HepG2 (cell line): ENCODE results near the gene TLX1. TPM values are rescaled to one million over a fixed set of nuclear protein-coding genes. Genes with fewer than 3 reads are reported as not detected.

Experiments
- ATAC-seq: fragments of 200-7000 bp; cut with Tn5 transposase; 3 replicates; pipeline ENCODE4 v1.9.1; 2020; ENCODE audit warnings: mild to moderate bottlenecking, moderate library complexity
- BruUV-seq: library from RNA; stranded (reverse); fragments of 400-500 nt; replicated peaks from 2 replicates; lab custom pipeline; 2021; lab: Mats Ljungman, UMichigan
- CTCF ChIA-PET: fragments of 300-600 bp; formaldehyde crosslinking; extraction: SDS; loops from one replicate; lab custom pipeline; 2021; ENCODE audit warnings: low total read pairs, inconsistent platforms, low intra/inter-chr PET ratio; lab: Yijun Ruan, JAX
- POLR2A ChIA-PET: fragments of 350-600 bp; sonication (Branson Sonifier 250); formaldehyde crosslinking; loops from one replicate; lab custom pipeline; 2020; ENCODE audit warnings: antibody characterized with exemption, inconsistent platforms; lab: Yijun Ruan, JAX
- DNase-seq: peaks from one replicate; pipeline ENCODE4 v3.0.0-alpha.2; 2015; ENCODE audit warnings: low spot score
- FAIRE-seq: peaks from 3 replicates; lab custom pipeline; 2011; peaks lifted over from hg19 to GRCh38; lab: Jason Lieb, UNC
- H2AFZ ChIP-seq: one replicate; pipeline ENCODE4 v1.6.1; 2011; ENCODE audit warnings: low read length, inconsistent platforms
- H3K27ac ChIP-seq: fragments of 300-600 bp; 3 replicates; pipeline ENCODE4 v1.8.0; 2011; ENCODE audit warnings: mixed run types, mild to moderate bottlenecking, mixed read lengths, low read length, inconsistent platforms; ENCODE audit not compliant: insufficient read depth; ENCODE audit errors: extremely low read length
- H3K27me3 ChIP-seq, 2 experiments: fragments of 200-600 bp in 1 of 2; 2 replicates in 1 of 2; 3 replicates in 1 of 2; pipeline versions ENCODE4 v1.6.0 to v1.8.0; 2011; ENCODE audit warnings: low read length in 2 of 2, mild to moderate bottlenecking in 2 of 2, moderate library complexity in 2 of 2, inconsistent platforms in 1 of 2; ENCODE audit not compliant: insufficient read depth in 2 of 2, control insufficient read depth in 1 of 2
- H3K36me3 ChIP-seq, 2 experiments: fragments of 200-600 bp in 1 of 2; replicated peaks in 1 of 2; 2 replicates in 1 of 2; 3 replicates in 1 of 2; pipeline versions ENCODE4 v1.5.1 to v1.8.0; 2011; ENCODE audit warnings: low read length in 2 of 2, inconsistent platforms in 1 of 2; ENCODE audit not compliant: insufficient read depth in 2 of 2, control insufficient read depth in 1 of 2
- H3K4me1 ChIP-seq: 2 replicates; pipeline ENCODE4 v1.5.1; 2012; ENCODE audit warnings: low read length, inconsistent platforms; ENCODE audit not compliant: insufficient read depth
- H3K4me2 ChIP-seq: 2 replicates; pipeline ENCODE4 v1.6.0; 2011; ENCODE audit warnings: low read depth, low read length, inconsistent platforms
- H3K4me3 ChIP-seq, 3 experiments: fragments of 200-600 bp in 1 of 3; sonication (generic), shearing (Covaris generic) in 1 of 3; replicated peaks in 1 of 3; 2 replicates each; pipeline ENCODE4 v1.5.1; 2011 to 2016; ENCODE audit warnings: low read length in 3 of 3, inconsistent platforms in 2 of 3, low read depth in 2 of 3, mild to moderate bottlenecking in 2 of 3, control low read depth in 1 of 3, mixed read lengths in 1 of 3; ENCODE audit not compliant: insufficient read depth in 1 of 3
- H3K79me2 ChIP-seq: one replicate; pipeline ENCODE4 v1.6.1; 2011; ENCODE audit warnings: low read length, inconsistent platforms; ENCODE audit not compliant: insufficient read depth
- H3K9ac ChIP-seq: 2 replicates; pipeline ENCODE4 v1.6.0; 2011; ENCODE audit warnings: mild to moderate bottlenecking, low read depth, low read length, inconsistent platforms; ENCODE audit not compliant: insufficient read depth
- H3K9me3 ChIP-seq: 2 replicates; pipeline ENCODE4 v1.5.1; 2012; ENCODE audit warnings: mild to moderate bottlenecking, low read length
- H4K20me1 ChIP-seq: 2 replicates; pipeline ENCODE4 v1.6.0; 2011; ENCODE audit warnings: inconsistent platforms, mild to moderate bottlenecking, low read length, moderate library complexity; ENCODE audit not compliant: insufficient read depth
- EHMT2 ChIP-seq: fragments of 200-600 bp; sonication (generic); IDR thresholded peaks from 2 replicates; pipeline ENCODE4 v1.7.0; 2017; ENCODE audit warnings: antibody characterized with exemption, low read depth, low read length, borderline replicate concordance
- KLF6 ChIP-seq: IDR thresholded peaks from 2 replicates; pipeline ENCODE4 v1.8.0; 2016; ENCODE audit warnings: missing biosample characterization, missing genetic modification reagents
- MLLT10 ChIP-seq: sonication (generic); formaldehyde crosslinking; IDR thresholded peaks from 2 replicates; pipeline ENCODE4 v1.4.0; 2020; ENCODE audit warnings: missing genetic modification reagents
- ZNF274 ChIP-seq: sonication (generic); formaldehyde crosslinking; IDR thresholded peaks from 2 replicates; pipeline ENCODE4 v1.5.1; 2020; ENCODE audit warnings: mild to moderate bottlenecking, missing genetic modification reagents
- ZNF282 ChIP-seq: fragments of 450-650 bp; IDR thresholded peaks from 2 replicates; pipeline ENCODE4 v1.6.1; 2018; ENCODE audit not compliant: partially characterized antibody
- ZNF33B ChIP-seq: sonication (generic); formaldehyde crosslinking; IDR thresholded peaks from 2 replicates; pipeline ENCODE4 v1.5.1; 2020; ENCODE audit warnings: mild to moderate bottlenecking, missing genetic modification reagents
- ZNF615 ChIP-seq: sonication (generic); formaldehyde crosslinking; IDR thresholded peaks from 2 replicates; pipeline ENCODE4 v1.5.0; 2020; ENCODE audit warnings: mild to moderate bottlenecking, missing genetic modification reagents, borderline replicate concordance
- WGBS: methylation state at CpG from one replicate; pipeline ENCODE4 v1.1.6; 2017; ENCODE audit warnings: low lambda C conversion rate; 5-methylcytosine and 5-hydroxymethylcytosine counted together
- in situ Hi-C: cut with HindIII; loops from 2 replicates; pipeline ENCODE4 v1.10.0; 2017; ENCODE audit warnings: low pct_unique_long_range_greater_than_20kb; ENCODE audit not compliant: extremely low pct_ligation_motif_present
- intact Hi-C: fragments of 100-400 bp; cut with micrococcal nuclease; formaldehyde crosslinking; loops from one replicate; pipeline ENCODE4 v1.10.0; 2022; ENCODE audit not compliant: unreplicated experiment
- polyA plus RNA-seq, 8 experiments: library from polyadenylated mRNA; depleted of rRNA in 3 of 8; stranded (reverse) in 7 of 8; unstranded in 1 of 8; fragments of >200 nt; fragmentation: Illumina TruSeq in 4 of 8; extraction: Trizol in 4 of 8; gene quantifications; 2 replicates each; pipeline versions ENCODE4 v1.2.1 to v1.2.3, GENCODE V29; 2011 to 2016; ENCODE audit warnings: low read depth in 4 of 8, missing spikeins in 1 of 8, mixed read lengths in 1 of 8; ENCODE audit not compliant: insufficient read depth in 1 of 8
- total RNA-seq, 5 experiments: library from RNA; depleted of rRNA; stranded (reverse); fragments of >200 nt; fragmentation: Illumina TruSeq; extraction: Trizol; gene quantifications; 2 replicates each; pipeline ENCODE4 v1.2.3, GENCODE V29; 2016; ENCODE audit warnings: low read depth in 1 of 5
- TF ChIP-seq, protein P1 (sequence below): sonication (generic); formaldehyde crosslinking; IDR thresholded peaks from 2 replicates; pipeline ENCODE4 v1.4.0; 2020; ENCODE audit warnings: missing genetic modification reagents; ENCODE audit errors: not compliant biosample characterization
- TF ChIP-seq, protein P2 (sequence below): sonication (generic); formaldehyde crosslinking; IDR thresholded peaks from 2 replicates; pipeline ENCODE4 v1.4.0; 2020; ENCODE audit warnings: missing genetic modification reagents
- TF ChIP-seq, protein P3 (sequence below): sonication (generic); formaldehyde crosslinking; IDR thresholded peaks from 2 replicates; pipeline ENCODE4 v1.4.0; 2020; ENCODE audit warnings: missing genetic modification reagents, mild to moderate bottlenecking, borderline replicate concordance

TLX1 gene
- total and polyA plus RNA-seq, 2 of the 13 experiments (the other 11 are each of a cell fraction or from before 2014, with no cell fraction given) = 0.07 to 0.26 TPM

DNA sequence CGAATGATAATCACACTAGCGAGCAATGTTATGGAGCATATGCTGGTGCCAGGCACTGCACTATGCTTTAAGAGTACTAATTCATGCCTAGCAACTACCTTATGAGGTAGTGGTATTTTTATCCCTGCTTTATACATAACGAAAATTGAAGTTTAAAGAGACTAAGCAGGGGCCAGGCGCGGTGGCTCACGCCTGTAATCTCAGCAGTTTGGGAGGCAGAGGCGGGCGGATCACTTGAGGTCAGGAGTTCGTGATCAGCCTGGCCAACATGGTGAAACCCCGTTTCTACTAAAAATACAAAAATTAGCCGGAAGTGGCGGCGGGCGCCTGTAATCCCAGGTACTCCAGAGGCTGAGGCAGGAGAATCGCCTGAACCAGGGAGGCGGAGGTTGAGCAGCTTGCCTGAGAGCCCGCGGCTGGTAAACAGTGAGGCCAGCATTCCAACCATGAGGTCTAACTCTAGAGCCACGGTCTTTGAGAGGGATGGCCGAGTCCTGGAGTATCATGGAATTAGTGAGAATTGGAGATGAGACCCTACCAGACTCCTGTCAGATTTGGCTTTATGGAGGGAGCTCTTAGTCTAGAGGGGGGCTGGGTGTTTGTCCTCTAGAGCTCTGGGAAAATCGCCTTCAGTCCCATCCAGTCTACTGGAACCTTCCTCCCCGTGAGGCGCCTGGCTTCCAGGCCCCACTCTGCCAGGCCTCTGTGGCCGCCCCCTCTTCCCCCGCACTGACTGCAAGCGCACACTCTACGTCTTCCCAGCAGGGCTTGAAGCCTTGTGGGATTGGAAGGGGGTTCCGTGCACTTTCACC lies 11.6 kb downstream of the TLX1 start:
- BruUV-seq = no TSS peak
- Histone ChIP-seq H2AFZ (no peak overlapping the region), H3K9me3 (no peaks in the 10 kb centered on the region), H3K27me3 (peaks cover 17 to 74% of the 10 kb centered on the region in 2 experiments), H3K27ac (no peak overlapping the region), H3K4me3 (no peak overlapping the region), H3K36me3 (no peaks in the 10 kb centered on the region), H3K9ac (no peak overlapping the region), H3K4me2 (peak overlapping the region; percentile 92), H3K4me1 (peaks cover 17% of the 10 kb centered on the region), H3K79me2 (no peaks in the 10 kb centered on the region), H4K20me1 (no peaks in the 10 kb centered on the region)
- TF ChIP-seq ZNF615 (CRISPR knock-in tag) (no peak), ZNF282 (no peak), KLF6 (CRISPR knock-in tag) (no peak), ZNF274 (0 out of 2 replicates have a peak, but pooled peaks have one; percentile 1), EHMT2 (no peak), MLLT10 (CRISPR knock-in tag) (no peak), ZNF33B (0 out of 2 replicates have a peak, but pooled peaks have one; percentile 7)
- TF ChIP-seq, protein P1, sequence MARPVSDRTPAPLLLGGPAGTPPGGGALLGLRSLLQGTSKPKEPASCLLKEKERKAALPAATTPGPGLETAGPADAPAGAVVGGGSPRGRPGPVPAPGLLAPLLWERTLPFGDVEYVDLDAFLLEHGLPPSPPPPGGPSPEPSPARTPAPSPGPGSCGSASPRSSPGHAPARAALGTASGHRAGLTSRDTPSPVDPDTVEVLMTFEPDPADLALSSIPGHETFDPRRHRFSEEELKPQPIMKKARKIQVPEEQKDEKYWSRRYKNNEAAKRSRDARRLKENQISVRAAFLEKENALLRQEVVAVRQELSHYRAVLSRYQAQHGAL (CRISPR knock-in tag) = no peak
- TF ChIP-seq, protein P2, sequence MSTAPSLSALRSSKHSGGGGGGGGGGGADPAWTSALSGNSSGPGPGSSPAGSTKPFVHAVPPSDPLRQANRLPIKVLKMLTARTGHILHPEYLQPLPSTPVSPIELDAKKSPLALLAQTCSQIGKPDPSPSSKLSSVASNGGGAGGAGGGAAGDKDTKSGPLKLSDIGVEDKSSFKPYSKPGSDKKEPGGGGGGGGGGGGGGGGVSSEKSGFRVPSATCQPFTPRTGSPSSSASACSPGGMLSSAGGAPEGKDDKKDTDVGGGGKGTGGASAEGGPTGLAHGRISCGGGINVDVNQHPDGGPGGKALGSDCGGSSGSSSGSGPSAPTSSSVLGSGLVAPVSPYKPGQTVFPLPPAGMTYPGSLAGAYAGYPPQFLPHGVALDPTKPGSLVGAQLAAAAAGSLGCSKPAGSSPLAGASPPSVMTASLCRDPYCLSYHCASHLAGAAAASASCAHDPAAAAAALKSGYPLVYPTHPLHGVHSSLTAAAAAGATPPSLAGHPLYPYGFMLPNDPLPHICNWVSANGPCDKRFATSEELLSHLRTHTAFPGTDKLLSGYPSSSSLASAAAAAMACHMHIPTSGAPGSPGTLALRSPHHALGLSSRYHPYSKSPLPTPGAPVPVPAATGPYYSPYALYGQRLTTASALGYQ (CRISPR knock-in tag) = 0 out of 2 replicates have a peak, but pooled peaks have one; percentile 5
- TF ChIP-seq, protein P3, sequence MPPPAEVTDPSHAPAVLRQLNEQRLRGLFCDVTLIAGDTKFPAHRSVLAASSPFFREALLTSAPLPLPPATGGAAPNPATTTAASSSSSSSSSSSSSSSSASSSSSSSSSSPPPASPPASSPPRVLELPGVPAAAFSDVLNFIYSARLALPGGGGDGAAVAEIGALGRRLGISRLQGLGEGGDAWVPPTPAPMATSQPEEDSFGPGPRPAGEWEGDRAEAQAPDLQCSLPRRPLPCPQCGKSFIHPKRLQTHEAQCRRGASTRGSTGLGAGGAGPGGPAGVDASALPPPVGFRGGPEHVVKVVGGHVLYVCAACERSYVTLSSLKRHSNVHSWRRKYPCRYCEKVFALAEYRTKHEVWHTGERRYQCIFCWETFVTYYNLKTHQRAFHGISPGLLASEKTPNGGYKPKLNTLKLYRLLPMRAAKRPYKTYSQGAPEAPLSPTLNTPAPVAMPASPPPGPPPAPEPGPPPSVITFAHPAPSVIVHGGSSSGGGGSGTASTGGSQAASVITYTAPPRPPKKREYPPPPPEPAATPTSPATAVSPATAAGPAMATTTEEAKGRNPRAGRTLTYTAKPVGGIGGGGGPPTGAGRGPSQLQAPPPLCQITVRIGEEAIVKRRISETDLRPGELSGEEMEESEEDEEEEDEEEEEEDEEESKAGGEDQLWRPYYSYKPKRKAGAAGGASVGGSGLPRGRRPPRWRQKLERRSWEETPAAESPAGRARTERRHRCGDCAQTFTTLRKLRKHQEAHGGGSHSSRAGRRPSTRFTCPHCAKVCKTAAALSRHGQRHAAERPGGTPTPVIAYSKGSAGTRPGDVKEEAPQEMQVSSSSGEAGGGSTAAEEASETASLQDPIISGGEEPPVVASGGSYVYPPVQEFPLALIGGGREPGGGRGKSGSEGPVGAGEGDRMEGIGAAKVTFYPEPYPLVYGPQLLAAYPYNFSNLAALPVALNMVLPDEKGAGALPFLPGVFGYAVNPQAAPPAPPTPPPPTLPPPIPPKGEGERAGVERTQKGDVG (CRISPR knock-in tag) = no peak
- POLR2A ChIA-PET = interaction anchor here (0.8 to 2.2 kb wide), 10 partner anchors 11 to 100 kb away, joined by 3 to 20 read pairs (median 6); partner anchors contain the start of genes KAZALD1 and TLX1
- WGBS = 38% methylated on average over 21 of the region's 28 CpGs
- in situ Hi-C loops = loop anchor here (5.0 kb wide), 1 partner anchor 45 kb away; no protein-coding TSS in a partner anchor
- DNase-seq = no peak
- FAIRE-seq = no peak
- CTCF ChIA-PET = interaction anchor here (1.3 to 2.4 kb wide), 5 partner anchors 43 to 102 kb away, joined by 3 to 65 read pairs (median 7); no protein-coding TSS in a partner anchor
- intact Hi-C loops = loop anchor here (1.0 kb wide), 1 partner anchor 47 kb away; no protein-coding TSS in a partner anchor
- ATAC-seq = peak; percentile 4; the same call in 1 of the 3 replicates
